Ascending aorta (tissue), 2 donors: Measurements from ENCODE around the gene AGPAT4. TPM values are rescaled to one million over a fixed set of nuclear protein-coding genes. Genes with fewer than 3 reads are reported as not detected.

Source experiments
- DNase-seq, 2 donors: peaks; one replicate each; pipeline ENCODE4 v3.0.0-alpha.2; 2019; ENCODE audit warnings: low spot score in 2 of 2
- H3K27ac ChIP-seq, 2 donors: fragments of 200-600 bp; sonication (generic); one replicate each; pipeline ENCODE4 v1.5.1; 2016 to 2017; ENCODE audit warnings: mild to moderate bottlenecking in 1 of 2
- H3K27me3 ChIP-seq: fragments of 200-600 bp; sonication (generic); one replicate; pipeline ENCODE4 v1.5.1; 2017
- H3K36me3 ChIP-seq, 2 donors: fragments of 200-600 bp; sonication (generic); one replicate each; pipeline ENCODE4 v1.5.1; 2016
- H3K4me1 ChIP-seq, 2 donors: fragments of 200-600 bp; sonication (generic); one replicate each; pipeline ENCODE4 v1.5.1; 2016 to 2017; ENCODE audit warnings: mild to moderate bottlenecking in 1 of 2
- H3K4me3 ChIP-seq, 2 donors: fragments of 200-600 bp; sonication (generic); one replicate each; pipeline ENCODE4 v1.5.1; 2016 to 2017; ENCODE audit warnings: mild to moderate bottlenecking in 1 of 2
- H3K9me3 ChIP-seq, 2 donors: fragments of 200-600 bp; sonication (generic); one replicate each; pipeline ENCODE4 v1.5.1; 2016
- intact Hi-C: fragments of 100-400 bp; cut with DNase I; formaldehyde crosslinking; loops from one replicate; pipeline ENCODE4 v1.15.1; 2023
- total RNA-seq: library from RNA; depleted of rRNA; stranded (reverse); fragments of >200 nt; gene quantifications from one replicate; pipeline ENCODE4 v1.1.0, GENCODE V29; 2016
- TF ChIP-seq, protein P1 (sequence below), 3 experiments: fragments of 200-600 bp in 2 of 3; fragments of 450-650 bp in 1 of 3; sonication (generic) in 2 of 3; IDR thresholded peaks; one replicate each; pipeline ENCODE4 v1.5.1; 2016 to 2019; ENCODE audit warnings: antibody characterized with exemption in 3 of 3, mild to moderate bottlenecking in 1 of 3, moderate library complexity in 1 of 3

The AGPAT4 gene
- total RNA-seq, 1 donor from 2014 or later, result 6.8 TPM

GRCh38 chr6:161204866-161205557 lies 68.8 kb downstream of the AGPAT4 start:
- TF ChIP-seq, protein P1, sequence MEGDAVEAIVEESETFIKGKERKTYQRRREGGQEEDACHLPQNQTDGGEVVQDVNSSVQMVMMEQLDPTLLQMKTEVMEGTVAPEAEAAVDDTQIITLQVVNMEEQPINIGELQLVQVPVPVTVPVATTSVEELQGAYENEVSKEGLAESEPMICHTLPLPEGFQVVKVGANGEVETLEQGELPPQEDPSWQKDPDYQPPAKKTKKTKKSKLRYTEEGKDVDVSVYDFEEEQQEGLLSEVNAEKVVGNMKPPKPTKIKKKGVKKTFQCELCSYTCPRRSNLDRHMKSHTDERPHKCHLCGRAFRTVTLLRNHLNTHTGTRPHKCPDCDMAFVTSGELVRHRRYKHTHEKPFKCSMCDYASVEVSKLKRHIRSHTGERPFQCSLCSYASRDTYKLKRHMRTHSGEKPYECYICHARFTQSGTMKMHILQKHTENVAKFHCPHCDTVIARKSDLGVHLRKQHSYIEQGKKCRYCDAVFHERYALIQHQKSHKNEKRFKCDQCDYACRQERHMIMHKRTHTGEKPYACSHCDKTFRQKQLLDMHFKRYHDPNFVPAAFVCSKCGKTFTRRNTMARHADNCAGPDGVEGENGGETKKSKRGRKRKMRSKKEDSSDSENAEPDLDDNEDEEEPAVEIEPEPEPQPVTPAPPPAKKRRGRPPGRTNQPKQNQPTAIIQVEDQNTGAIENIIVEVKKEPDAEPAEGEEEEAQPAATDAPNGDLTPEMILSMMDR (IDR thresholded peaks at IDR 0.05), result no peak
- Histone ChIP-seq H3K36me3 (no peaks in the 10 kb centered on the region), H3K9me3 (no peaks in the 10 kb centered on the region), H3K27me3 (no peaks in the 10 kb centered on the region), H3K4me3 (no peak overlapping the region), H3K27ac (no peak overlapping the region), H3K4me1 (no peaks in the 10 kb centered on the region)
- intact Hi-C loops, result no loop called here
- DNase-seq, result no peak

DNA sequence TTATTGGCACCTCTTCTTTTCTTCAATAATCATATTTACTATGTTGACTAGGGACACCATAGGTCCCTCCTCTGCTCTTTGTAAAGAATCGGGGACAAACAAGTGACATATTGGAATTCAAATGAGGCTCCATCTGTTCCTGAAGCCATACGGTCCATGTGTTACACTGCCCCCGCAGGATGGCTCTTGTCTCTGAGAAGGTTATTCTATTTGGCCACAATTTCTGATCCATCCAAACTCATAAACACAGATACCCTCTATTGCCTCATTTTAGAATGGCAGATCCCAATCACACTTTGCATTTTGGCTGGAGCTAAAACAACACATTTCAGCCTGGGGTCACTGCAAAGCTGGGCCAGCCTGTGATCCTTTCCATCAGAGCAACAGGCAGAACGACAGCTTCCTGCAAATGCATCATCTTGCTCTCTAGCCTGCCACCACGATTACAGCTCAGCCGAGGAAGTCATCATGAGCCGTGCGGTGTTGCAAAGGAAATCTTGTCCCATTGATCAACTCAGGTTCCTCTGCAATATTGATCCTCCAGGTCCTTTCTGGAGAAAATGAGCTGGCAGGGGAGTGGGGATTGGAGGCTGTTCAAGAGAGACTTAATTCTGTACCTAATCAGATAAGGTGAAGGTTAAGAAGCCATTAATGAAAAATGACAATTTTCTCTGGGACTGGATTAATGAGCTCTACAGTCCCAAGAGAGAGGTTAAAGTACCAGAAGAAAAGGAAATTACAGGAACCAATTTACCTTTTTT lies 73.1 kb downstream of the AGPAT4 start:
- H3K36me3 ChIP-seq, result no peaks in the 10 kb centered on the region
- no peak for DNase-seq
- intact Hi-C loops, result no loop called here
- TF ChIP-seq, protein P1 (IDR thresholded peaks at IDR 0.05), result no peak
- H3K4me3 ChIP-seq, result no peak overlapping the region
- H3K27me3 ChIP-seq, result no peaks in the 10 kb centered on the region
- H3K27ac ChIP-seq, result no peak overlapping the region
- no peaks in the 10 kb centered on the region for H3K4me1 ChIP-seq
- no peaks in the 10 kb centered on the region for H3K9me3 ChIP-seq

GRCh38 chr6:161199850-161200249 lies 74.0 kb downstream of the AGPAT4 start:
- no peaks in the 10 kb centered on the region for H3K36me3 ChIP-seq
- H3K27ac ChIP-seq, result no peak overlapping the region
- H3K4me3 ChIP-seq, result no peak overlapping the region
- intact Hi-C loops, result no loop called here
- DNase-seq, result no peak
- no peaks in the 10 kb centered on the region for H3K9me3 ChIP-seq
- no peaks in the 10 kb centered on the region for H3K27me3 ChIP-seq
- TF ChIP-seq, protein P1 (IDR thresholded peaks at IDR 0.05), result no peak
- no peaks in the 10 kb centered on the region for H3K4me1 ChIP-seq

DNA sequence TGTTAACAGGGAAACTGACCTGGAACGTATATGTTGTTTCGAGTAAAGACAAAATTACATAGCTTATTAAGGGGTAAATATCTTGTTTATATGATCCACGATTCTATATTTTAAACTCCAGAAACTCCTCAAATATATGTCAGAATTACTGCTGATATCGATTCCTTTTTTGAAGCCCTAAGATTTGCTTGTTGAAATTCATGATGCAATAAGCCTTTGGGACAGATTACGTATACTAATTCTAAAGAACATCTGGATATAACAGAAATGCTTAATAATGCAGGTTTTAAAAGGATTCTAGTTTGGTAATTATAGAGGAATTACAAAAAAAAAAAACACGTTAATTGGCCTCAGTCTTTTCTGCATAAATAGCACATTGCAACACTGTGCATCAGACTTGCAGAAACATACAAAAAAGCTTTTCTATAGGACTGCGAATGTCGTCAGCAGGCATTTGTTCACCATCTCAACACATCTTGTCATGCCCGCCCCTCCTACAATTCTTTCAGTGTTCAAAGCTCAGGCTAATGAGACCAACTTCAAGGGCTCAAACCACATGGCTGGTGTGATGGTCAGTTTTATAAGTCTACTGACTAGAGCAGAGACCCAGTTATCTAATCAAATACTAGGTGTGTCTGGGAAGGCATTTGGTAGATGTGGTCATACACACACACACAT lies 74.9 kb downstream of the AGPAT4 start:
- Histone ChIP-seq H3K9me3 (no peaks in the 10 kb centered on the region), H3K4me1 (no peaks in the 10 kb centered on the region), H3K36me3 (no peaks in the 10 kb centered on the region), H3K27ac (no peak overlapping the region), H3K4me3 (no peak overlapping the region), H3K27me3 (no peaks in the 10 kb centered on the region)
- intact Hi-C loops, result no loop called here
- DNase-seq, result no peak
- TF ChIP-seq, protein P1 (IDR thresholded peaks at IDR 0.05), result no peak

- H3K27me3 ChIP-seq, result no peaks in the 10 kb centered on the region
- H3K4me3 ChIP-seq, result no peak overlapping the region
- DNase-seq, result no peak
- TF ChIP-seq, protein P1 (IDR thresholded peaks at IDR 0.05), result no peak
- no peaks in the 10 kb centered on the region for H3K4me1 ChIP-seq
- H3K27ac ChIP-seq, result no peak overlapping the region
- H3K36me3 ChIP-seq, result no peaks in the 10 kb centered on the region
- H3K9me3 ChIP-seq, result no peaks in the 10 kb centered on the region
- intact Hi-C loops, result no loop called here
Measured at GRCh38 chr6:161198176-161198575, 75.7 kb downstream of the AGPAT4 start.
